HG03039 (cell line): Measurements from ENCODE around the gene SHD.
"Not testable (repeated sequence)": the region's sequence is repeated elsewhere in the genome, so short reads cannot be mapped to it uniquely, and the experiment has no call there.

Experiments used
- ATAC-seq: cut with Tn5 transposase; IDR thresholded peaks from one replicate; pipeline ENCODE4 v1.9.1; 2021; ENCODE audit warnings: mild to moderate bottlenecking, moderate library complexity; ENCODE audit not compliant: unreplicated experiment

The SHD gene, protein sequence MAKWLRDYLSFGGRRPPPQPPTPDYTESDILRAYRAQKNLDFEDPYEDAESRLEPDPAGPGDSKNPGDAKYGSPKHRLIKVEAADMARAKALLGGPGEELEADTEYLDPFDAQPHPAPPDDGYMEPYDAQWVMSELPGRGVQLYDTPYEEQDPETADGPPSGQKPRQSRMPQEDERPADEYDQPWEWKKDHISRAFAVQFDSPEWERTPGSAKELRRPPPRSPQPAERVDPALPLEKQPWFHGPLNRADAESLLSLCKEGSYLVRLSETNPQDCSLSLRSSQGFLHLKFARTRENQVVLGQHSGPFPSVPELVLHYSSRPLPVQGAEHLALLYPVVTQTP

DNA sequence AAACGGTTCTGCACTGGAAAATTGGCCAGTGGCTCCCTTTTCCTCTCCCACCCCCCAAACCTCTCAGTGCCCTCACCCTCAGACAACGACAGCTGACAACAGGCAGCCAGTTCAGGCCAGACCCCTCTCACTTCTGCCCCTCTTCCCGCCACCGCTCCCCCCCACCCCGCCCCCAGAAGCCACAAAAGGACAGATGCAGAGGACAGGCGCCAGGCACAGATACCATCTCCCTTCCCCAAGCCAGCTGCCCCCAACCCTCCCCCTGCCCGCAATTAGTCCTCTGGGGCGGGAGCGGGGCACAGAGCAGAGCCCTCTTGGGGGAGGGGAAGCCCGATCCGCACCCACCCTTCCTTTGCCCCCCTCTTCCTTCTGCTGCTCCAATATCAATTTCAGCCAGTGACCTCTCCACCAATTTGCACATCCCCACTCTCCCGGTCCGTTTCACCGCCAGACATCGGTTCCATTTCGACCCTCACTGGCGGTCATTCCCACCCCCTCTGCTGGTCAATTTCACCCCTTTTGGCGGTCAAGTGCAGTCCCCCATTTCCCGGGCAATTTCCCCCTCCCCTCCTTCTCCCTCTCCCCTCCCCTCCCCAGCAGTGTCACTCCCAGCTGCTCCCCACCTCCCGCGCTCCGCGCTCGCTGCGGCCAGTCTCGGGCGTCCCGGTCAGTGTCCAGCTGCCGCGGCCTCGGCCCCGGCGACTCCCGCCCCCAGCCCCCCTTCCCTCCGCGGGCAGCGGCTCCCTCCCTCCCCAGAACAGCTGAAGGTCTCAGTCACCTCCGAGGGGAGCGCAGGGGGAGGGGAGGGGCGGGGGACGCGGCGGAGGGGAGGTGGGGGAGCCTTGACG, at the start of gene SHD:
SHD (plus strand) TSS at position 848 of the 848 bp plus-strand sequence. CDS start 798 bp downstream, outside the sequence.
- no peak for ATAC-seq

DNA sequence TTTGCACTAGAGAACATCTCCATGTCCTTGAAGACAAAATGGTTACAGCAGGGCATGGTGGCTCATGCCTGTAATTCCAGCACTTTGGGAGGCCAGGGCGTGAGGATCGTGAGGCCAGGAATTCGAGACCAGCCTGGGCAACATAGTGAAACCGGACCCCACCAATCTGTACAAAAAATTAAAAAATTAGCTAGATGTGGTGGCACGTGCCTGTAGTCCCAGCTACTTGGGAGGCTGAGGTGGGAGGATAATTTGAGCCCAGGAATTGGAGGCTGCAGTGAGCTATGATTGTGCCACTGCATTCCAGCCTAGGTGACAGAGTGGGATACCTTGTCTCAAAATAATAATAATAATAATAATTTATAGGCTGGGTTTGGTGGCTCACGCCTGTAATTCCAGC, 48.8 kb upstream of the SHD start:
- not testable (repeated sequence) for ATAC-seq

DNA sequence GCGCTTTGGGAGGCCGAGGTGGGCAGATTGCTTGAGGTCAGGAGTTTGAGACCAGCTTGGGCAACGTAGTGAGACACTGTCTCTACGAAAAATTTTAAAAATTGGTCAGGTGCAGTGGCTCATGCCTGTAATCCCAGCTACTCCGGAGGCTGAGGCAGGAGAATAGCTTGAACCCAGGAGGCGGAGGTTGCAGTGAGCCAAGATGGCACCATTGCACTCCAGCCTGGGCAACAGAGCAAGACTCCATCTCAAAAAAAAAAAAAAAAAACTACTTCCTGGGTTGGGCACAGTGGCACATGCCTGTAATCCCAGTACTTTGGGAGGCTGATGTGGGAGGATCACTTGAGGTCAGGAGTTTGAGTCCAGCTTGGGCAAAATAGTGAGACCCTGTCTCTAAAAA, 47.5 kb upstream of the SHD start:
- not testable (repeated sequence) for ATAC-seq

DNA sequence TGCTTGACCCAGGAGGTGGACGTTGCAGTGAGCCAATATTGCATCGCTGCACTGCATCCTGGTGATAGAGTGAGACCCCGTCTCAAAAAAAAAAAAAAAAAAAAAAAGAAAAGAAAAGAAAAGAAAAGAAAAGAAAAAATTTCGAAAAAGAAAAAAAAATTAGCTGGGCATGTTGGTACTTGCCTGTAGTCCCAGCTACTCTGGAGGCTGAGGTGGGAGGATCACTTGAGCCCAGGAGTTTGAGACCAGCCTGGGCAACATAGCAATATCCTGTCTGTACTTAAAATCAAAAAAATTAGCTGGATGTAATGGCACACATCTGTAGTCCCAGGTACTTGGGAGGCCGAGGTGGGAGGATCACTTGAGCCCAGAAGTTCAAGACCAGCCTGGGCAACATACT, 46.9 kb upstream of the SHD start:
- not testable (repeated sequence) for ATAC-seq

DNA sequence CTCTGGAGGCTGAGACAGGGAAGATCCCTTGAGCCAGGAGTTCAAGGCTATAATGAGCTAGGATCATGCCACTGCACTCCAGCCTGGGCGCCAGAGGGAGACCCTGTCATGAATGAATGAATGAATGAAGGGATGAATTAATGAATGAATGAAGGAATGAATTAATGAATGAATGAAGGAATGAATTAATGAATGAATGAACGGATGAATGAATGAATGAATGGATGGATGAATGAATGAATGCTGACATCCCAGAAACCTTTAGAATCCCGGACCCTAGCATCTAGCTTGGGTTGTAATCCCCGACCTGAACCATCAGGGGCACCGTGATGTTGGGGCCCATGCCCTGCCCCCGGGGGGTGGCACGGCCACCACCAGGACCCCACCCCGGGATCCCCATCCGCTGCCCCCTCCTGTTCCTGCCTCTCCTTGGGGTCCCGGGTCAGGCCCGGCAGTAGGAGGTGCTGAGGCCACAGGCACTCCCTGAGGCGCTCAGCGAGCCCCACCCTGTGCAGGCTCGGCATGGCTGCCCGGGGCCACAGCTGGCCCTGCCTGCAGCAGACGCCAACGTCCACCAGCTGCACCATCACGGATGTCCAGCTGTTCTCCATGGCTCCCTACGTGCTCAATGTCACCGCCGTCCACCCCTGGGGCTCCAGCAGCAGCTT, 46.3 kb upstream of the SHD start:
- no peak for ATAC-seq

DNA sequence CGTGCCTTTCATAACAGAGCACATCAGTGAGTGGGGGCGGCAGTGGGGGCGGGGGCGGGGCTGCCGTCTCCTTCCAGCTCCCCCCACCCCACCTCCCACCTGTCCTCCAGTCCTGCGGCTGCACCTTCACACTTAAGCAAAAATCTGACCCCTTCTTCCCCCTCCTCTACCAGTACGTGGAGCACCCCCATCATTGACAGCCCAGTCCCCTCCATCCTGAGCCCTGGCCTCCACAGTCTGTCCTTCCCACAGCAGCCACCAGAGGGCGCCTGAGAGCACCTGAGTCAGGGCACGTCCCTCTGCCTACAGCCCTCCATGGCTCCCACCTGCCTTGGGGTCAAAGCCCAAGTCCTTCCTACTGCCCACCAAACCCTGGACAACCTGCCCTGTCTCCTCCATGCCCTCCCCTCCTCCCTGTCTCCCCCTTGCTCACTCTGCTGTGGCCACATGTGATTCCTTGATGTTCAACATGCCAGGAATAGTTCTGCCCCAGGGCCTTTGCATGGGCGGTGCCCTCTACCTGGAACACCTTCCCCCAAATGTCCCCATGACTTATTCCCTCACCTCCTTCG, 45.7 kb upstream of the SHD start:
- no peak for ATAC-seq

DNA sequence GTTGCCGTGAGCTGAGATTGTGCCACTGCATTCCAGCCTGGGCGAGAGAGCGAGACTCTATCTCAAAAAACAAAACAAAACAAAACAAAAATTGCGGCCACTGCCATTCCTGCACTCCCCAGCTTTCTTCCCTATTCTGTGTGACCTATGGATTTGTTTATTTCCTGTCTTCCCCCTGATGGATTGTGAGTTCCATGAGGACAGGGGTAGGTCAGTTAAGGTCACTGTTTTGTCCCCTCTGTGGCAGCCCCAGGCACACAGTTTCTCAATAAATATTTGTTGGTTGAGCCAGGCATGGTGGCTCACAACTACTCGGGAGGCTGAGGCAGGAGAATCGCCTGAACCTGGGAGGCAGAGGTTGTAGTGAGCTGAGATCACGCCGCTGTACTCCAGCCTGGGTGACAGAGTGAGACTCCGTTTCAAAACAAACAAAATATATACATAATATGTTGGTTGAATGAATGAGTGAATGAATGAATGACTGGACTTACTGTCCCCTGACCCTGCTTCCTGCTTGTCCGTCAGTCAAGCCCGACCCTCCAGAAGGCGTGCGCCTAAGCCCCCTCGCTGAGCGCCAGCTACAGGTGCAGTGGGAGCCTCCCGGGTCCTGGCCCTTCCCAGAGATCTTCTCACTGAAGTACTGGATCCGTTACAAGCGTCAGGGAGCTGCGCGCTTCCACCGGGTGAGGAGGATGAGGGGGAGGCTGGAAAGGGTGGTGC, 44.8 kb upstream of the SHD start:
- ATAC-seq = no peak

DNA sequence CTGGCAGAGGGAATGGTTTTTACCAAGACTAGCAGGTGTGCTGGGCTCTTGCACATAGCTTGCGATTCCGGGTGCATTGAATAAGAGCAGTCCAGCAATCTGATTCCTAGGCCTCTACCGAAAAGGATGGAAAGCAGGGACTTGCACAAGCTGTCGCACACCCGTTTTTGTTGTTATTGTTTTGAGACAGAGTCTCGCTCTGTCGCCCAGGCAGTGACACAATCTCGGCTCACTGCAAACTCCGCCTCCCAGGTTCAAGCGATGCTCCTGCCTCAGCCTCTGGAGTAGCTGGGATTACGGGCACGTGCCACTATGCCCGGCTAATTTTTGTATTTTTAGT, 44.2 kb upstream of the SHD start:
- ATAC-seq = no peak

DNA sequence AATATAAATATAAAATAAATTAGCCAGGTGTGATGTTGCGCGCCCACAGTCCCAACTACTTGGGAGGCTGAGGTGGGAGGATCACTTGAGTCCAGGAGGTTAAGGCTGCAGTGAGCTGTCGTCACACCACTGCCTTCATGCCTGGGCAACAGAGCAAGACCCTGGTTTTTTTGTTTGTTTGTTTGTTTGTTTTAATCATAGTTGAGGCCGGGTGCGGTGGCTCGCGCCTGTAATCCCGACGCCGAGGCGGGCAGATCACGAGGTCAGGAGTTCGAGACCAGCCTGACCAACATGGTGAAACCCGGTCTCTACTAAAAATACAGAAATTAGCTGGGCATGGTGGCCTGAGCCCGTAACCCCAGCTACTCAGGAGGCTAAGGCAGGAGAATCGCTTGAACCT, 41.6 kb upstream of the SHD start:
- not testable (repeated sequence) for ATAC-seq

DNA sequence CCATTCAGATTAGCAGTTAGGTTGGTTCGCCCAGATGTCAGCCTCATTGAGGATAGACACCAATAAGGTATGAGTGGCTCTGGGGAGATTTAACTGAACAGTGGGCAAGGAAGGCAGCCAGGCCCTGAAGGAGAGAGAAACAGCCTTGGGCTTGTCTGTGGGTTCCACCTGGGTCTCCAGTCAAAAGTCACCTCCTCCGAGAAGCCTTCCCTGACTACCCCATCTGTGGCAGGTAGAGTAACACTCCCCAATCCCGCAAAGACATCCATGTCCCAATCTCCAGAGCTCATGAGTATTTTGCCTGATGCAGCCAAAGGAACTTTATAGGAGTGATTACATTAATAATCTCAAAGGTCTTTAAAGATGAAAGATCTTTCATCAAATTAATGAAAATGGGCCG, 40.2 kb upstream of the SHD start:
- no peak for ATAC-seq

DNA sequence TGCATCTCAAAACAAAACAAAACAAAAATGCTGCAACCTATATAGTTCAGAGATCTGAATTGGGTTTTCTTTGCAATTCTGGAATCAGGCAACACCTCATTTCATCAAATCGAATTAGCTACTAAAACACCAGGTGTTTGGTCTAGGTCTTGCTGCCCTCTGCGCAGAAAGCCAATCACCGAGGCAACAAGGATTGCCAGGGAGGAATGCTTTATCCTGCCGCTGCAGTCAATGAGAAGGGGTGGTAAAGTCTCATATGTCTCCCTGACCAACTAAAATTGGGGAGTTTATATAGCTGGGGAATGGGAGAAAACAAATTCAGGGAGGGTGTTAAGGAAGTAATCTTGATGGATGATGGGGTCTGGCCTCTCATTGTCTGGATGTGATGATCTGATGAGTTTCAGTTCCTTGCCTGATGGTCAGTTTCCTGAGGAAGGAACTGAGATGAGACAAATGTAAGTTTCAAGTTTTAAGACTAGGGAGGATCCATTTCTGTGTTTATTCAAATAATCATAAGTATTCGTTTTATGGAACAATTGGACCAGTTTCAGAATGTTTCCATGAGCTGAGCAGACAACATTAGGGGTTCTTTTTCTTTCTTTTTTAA, 37.1 kb upstream of the SHD start:
- no peak for ATAC-seq

DNA sequence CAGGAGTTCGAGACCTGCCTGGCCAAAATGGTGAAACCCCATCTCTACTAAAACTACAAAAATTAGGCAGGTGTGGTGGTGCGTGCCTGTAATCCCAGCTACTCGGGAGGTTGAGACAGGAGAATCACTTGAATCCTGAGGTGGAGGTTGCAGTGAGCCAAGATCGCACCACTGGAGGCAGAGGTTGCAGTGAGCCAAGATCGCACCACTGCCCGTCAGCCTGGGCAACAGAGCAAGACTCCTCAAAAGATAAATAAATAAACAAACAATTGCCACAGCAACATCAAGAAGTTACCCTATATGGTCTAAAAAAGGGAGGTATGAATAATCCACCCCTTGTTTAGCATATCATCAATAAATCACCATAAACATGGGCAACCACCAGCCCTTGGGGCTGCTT, 33.1 kb upstream of the SHD start:
- not testable (repeated sequence) for ATAC-seq

DNA sequence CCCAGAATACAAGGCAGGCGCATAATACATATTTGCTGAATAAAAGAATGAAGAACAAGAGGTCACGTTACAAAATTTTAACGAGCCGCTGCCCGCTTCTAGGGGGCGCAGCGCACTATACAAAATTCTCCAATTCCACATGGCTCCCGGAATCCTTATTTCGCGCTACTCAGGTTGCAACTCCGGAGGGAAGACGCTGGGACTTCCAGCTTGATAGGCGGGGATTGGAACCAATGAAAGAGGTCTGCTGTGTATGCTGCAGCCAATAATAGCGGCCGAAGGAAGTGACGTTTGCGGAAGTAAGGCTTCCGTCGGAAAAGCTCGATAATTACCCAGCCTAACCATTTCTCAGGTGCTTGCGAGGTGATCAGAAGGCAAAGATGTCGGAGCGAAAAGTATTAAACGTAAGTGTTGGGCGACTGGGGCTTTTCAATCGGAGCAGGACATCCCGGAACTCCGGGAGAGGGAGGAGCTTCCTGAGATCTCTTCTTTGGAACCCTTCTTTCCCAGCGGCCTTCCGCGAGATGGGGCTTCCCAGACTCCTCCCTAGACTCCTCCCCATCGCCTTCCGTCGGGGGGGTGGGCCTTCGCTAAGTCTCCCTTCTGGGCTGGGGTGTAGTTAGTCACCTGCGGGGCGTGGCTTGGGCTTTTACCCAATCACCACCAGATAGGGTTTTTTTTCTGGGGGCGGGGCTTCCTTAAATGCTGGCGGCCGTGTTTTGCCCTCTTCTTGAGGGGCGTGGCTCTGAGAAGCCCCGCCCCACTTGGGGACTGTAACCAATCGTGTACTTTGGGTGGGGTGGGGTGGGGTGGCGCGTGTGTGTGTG, 32.1 kb upstream of the SHD start, which contains the start of gene YJU2:
YJU2 (plus strand) TSS at position 314 of the 827 bp plus-strand sequence; CDS start at position 381, 67 bp downstream.
- ATAC-seq = peak; percentile 82

DNA sequence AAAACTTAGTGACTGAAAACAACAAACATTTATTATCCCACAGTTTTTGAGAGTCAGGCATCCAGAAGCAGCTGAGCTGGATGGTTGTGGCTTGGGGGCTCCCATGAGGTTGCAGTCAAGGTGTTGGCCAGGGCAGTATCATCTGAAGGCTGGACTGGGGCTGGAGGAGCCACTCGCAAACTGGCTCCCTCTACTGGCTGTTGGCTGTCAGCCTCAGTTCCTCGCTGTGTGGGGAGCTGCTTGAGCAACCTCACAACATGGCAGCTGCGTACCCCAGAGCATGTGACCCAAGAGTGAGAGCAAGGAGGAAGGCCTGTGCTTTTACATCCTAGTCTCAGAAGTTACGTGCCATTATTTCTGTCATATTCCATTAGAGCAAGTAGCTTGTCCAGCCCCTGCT, 22.5 kb upstream of the SHD start:
- ATAC-seq = no peak

DNA sequence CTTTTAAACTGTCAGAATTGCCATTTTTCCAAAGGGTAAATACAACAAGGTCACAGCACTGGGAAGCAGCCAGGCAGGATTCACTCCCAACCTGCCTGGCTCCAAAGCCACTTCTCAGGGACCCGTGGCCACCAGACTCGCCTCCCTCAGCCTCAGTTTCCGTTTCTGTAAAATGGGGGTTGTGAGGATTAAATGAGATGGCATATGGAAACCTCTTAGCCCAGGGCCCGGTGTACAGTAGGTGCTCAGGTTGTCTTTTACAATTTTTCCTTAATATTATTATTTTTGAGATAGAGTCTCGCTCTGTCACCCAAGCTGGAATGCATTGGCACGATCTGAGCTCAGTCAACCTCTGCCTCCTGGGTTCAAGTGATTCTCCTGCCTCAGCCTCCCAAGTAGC, 22.0 kb upstream of the SHD start:
- ATAC-seq = no peak

DNA sequence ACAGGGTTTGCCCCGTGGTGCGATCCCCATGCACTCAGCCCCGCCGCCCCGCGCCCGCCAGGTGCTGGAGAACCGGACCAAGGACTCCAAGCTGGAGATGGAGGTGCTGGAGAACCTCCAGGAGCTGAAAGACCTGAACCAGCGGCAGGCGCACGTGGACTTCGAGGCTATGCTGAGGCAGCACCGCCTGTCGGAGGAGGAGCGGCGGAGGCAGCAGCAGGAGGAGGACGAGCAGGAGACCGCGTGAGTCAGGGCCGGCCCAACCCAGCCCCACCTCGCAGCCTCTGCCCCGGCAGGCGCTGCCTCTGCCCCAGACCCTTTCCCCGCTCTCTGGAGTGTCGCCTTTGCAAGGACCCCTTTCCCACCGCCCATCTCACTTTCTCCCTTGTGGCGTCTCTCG, 20.9 kb upstream of the SHD start:
- ATAC-seq = no peak

DNA sequence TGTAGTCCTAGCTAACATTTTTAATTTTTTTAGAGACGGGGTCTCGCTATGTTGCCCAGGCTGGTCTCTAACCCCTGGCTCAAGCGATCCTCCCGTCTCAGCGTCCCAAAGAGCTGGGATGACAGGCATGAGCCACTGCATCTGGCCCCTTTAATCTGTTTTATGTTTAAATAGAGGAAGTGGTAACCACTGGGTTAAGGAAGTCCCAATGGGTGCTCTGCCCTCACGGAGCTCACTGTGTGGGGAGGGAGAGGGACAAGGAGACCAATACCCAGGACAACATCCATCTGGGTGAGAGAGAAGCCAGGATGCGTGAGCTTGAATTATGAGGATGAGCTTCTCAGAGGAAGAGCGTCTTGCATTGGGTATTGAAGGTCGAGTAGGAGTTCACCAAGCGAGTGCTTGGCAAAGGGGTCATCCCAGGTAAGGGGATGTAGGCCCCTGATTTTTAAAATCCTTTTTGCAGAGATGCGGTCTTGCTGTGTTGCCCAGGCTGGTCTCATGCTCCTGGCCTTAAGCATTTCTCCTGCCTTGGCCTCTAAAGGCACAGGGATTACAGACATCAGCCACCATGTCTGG, 18.4 kb upstream of the SHD start:
- ATAC-seq = no peak

DNA sequence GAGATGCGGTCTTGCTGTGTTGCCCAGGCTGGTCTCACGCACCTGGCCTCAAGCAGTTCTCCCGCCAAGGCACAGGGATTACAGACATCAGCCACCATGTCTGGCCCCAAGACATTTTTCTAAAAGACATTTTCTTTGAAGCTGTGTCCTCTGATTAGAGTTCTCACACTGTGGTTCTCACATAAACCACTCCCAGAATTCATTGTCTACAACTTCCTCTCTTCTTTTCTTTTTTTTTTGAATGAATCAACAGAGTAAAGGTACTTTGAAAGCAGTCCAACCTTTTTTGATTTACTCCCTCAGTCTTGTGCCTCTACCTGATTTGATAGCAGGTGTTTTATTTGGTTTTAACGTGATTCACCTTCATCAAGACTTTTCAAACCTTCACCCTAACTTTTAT, 14.3 kb upstream of the SHD start:
- ATAC-seq = no peak
